HT1080 (cell line): Measurements from ENCODE around the gene OGFOD2. TPM values are rescaled to one million over a fixed set of nuclear protein-coding genes. Genes with fewer than 3 reads are reported as not detected.

Experiments used
- small RNA-seq: library from RNA; depleted of rRNA; stranded (forward); fragments of <200 nt; gene quantifications from one replicate; pipeline ENCODE3, GENCODE V24; 2014
- total RNA-seq: library from RNA; depleted of rRNA; stranded (reverse); fragments of >200 nt; shearing (Covaris generic); gene quantifications from 2 replicates; pipeline ENCODE4 v1.2.3, GENCODE V29; 2014; rRNA removed

The OGFOD2 gene
- total RNA-seq, 1 experiment from 2014 or later, result 19.4 TPM

Small RNA genes within 50 kb of the gene (small RNA-seq; reads per million reads assigned to genes)
- gene ARL6IP4 (not detected), gene MIR4304 (not detected)

Other genes starting within 250 kb of the OGFOD2 start
- 0.02 TPM in 1 of 2 replicates, not detected in the other for gene HCAR1, start 244.4 kb upstream of the OGFOD2 start, total RNA-seq
- gene DENR, start 222.4 kb upstream of the OGFOD2 start, total RNA-seq, result 55.3 and 56.4 TPM in 2 replicates
- gene CCDC62, start 200.7 kb upstream of the OGFOD2 start, total RNA-seq, result 0.13 and 0.40 TPM in 2 replicates
- 30.1 and 46.1 TPM in 2 replicates for gene HIP1R, start 139.8 kb upstream of the OGFOD2 start, total RNA-seq
- 62.9 and 87.4 TPM in 2 replicates for gene VPS37B, start 79.1 kb upstream of the OGFOD2 start, total RNA-seq
- 23.0 and 32.8 TPM in 2 replicates for gene ABCB9, start 8.8 kb upstream of the OGFOD2 start, total RNA-seq
- gene ARL6IP4, start 5.4 kb downstream of the OGFOD2 start, total RNA-seq, result 237 and 253 TPM in 2 replicates
- gene PITPNM2, start 175.8 kb downstream of the OGFOD2 start, total RNA-seq, result 3.0 and 6.2 TPM in 2 replicates